Activated CD8-positive, alpha-beta memory T cell treated with anti-CD3 and anti-CD28 coated beads, Interleukin-2, amount 50 U/mL, for 48 hours (primary cell): ENCODE measurements around the gene HOXA7.

Source experiments
- DNase-seq: peaks from one replicate; pipeline ENCODE4 v3.0.0-alpha.2; 2020

Gene HOXA7

GRCh38 chr7:27116031-27116961, 40.2 kb downstream of the HOXA7 start:
- no peak for DNase-seq

GRCh38 chr7:27115221-27116026, 41.1 kb downstream of the HOXA7 start:
- peak; percentile 25 for DNase-seq

- DNase-seq = no peak
These were observed 41.6 kb downstream of the HOXA7 start for GRCh38 chr7:27114881-27115220.

- no peak for DNase-seq
These were observed 42.3 kb downstream of the HOXA7 start for GRCh38 chr7:27113991-27114769.

- DNase-seq = peak; percentile 23
These were observed 43.2 kb downstream of the HOXA7 start for GRCh38 chr7:27112955-27113949.

- DNase-seq = no peak
These were observed 44.1 kb downstream of the HOXA7 start for GRCh38 chr7:27112361-27112760.

GRCh38 chr7:27111751-27112277, 44.7 kb downstream of the HOXA7 start:
- no peak for DNase-seq

- DNase-seq = no peak
These were observed 45.3 kb downstream of the HOXA7 start for GRCh38 chr7:27111042-27111750.

GRCh38 chr7:27110186-27111031, 46.1 kb downstream of the HOXA7 start:
- DNase-seq = peak; percentile 33

- DNase-seq = peak; percentile 36
These were observed 46.8 kb downstream of the HOXA7 start for GRCh38 chr7:27109466-27110185.

GRCh38 chr7:27108390-27109127, 47.9 kb downstream of the HOXA7 start:
- DNase-seq = peak; percentile 20

- DNase-seq = peak; percentile 33
These were observed 48.8 kb downstream of the HOXA7 start for GRCh38 chr7:27107391-27108381.

GRCh38 chr7:27106901-27107240, 49.6 kb downstream of the HOXA7 start:
- no peak for DNase-seq

- no peak for DNase-seq
These were observed 50.1 kb downstream of the HOXA7 start for GRCh38 chr7:27106181-27106900.

GRCh38 chr7:27105301-27106031, 51.0 kb downstream of the HOXA7 start:
- DNase-seq = no peak
